ENCODE measurements around the gene PRKAG2.

- TF ChIP-seq, protein P1, sequence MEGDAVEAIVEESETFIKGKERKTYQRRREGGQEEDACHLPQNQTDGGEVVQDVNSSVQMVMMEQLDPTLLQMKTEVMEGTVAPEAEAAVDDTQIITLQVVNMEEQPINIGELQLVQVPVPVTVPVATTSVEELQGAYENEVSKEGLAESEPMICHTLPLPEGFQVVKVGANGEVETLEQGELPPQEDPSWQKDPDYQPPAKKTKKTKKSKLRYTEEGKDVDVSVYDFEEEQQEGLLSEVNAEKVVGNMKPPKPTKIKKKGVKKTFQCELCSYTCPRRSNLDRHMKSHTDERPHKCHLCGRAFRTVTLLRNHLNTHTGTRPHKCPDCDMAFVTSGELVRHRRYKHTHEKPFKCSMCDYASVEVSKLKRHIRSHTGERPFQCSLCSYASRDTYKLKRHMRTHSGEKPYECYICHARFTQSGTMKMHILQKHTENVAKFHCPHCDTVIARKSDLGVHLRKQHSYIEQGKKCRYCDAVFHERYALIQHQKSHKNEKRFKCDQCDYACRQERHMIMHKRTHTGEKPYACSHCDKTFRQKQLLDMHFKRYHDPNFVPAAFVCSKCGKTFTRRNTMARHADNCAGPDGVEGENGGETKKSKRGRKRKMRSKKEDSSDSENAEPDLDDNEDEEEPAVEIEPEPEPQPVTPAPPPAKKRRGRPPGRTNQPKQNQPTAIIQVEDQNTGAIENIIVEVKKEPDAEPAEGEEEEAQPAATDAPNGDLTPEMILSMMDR (IDR thresholded peaks at IDR 0.05; ENCODE audit: low read depth, low read length), result no peak
- TF ChIP-seq EZH2phosphoT487 (IDR thresholded peaks at IDR 0.05; ENCODE audit: low read depth), result no peak
Measured at GRCh38 chr7:151802469-151802846, 74.5 kb downstream of the PRKAG2 start.
